GM12872 (cell line): ENCODE results near the gene ALDH1L2.

Source experiments
- TF ChIP-seq, protein P1 (sequence below): IDR thresholded peaks from 3 replicates; pipeline ENCODE4 v1.5.1; 2011; ENCODE audit warnings: low read depth, mild to moderate bottlenecking, low read length, moderate library complexity; ENCODE audit not compliant: insufficient read depth

ALDH1L2 gene

DNA sequence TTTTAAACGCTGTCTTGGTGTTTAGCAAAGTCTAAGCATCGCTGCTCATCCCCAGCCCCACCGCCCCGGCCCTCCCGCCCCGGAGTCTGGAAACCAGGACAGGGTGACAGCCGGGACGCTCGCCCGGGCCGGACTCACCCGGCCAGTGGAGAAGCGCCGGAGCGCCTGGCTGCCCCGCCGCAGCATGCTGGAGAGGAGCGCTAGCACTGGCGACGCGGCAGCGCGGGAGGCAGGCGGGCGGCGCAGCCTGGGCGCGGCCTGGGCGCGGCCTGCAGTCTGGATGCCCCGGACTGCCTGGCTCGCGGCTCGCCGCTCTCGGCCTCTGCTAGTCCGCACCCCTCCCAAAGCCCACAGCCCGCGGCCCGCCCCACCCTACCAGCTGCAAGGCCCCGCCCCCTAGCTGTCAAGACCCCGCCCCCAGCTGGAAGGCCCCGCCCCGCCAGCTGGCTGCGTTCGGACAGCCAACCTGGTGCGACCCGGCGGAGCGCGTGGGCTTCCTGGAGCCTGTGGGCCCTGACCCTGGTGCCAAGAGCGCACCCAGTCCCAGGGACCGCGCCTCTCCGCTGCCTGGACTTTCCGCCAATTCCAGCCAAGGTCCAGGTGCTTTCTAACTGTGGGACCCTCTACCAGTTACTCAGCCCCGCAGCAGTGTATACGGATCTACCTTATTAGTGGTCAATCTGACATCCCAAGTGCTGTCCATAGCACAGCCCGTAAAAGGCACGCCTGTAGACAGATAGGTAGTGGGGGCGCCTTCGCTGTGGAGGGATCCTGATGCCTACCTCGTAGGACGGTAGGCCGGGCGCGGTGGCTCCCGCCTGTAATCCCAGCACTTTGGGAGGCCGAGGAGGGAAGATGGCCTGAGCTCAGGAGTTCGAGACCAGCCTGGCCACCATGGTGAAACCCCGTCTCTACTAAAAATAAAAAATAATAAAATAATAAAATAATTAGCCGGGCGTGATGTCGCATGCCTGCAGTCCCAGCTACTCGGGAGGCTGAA, at the start of gene ALDH1L2:
Gene ALDH1L2 (minus strand): TSS at position 208 of the 1,000 bp plus-strand sequence. CDS start 22 bp downstream, at position 186.
- TF ChIP-seq, protein P1, sequence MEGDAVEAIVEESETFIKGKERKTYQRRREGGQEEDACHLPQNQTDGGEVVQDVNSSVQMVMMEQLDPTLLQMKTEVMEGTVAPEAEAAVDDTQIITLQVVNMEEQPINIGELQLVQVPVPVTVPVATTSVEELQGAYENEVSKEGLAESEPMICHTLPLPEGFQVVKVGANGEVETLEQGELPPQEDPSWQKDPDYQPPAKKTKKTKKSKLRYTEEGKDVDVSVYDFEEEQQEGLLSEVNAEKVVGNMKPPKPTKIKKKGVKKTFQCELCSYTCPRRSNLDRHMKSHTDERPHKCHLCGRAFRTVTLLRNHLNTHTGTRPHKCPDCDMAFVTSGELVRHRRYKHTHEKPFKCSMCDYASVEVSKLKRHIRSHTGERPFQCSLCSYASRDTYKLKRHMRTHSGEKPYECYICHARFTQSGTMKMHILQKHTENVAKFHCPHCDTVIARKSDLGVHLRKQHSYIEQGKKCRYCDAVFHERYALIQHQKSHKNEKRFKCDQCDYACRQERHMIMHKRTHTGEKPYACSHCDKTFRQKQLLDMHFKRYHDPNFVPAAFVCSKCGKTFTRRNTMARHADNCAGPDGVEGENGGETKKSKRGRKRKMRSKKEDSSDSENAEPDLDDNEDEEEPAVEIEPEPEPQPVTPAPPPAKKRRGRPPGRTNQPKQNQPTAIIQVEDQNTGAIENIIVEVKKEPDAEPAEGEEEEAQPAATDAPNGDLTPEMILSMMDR = no peak

DNA sequence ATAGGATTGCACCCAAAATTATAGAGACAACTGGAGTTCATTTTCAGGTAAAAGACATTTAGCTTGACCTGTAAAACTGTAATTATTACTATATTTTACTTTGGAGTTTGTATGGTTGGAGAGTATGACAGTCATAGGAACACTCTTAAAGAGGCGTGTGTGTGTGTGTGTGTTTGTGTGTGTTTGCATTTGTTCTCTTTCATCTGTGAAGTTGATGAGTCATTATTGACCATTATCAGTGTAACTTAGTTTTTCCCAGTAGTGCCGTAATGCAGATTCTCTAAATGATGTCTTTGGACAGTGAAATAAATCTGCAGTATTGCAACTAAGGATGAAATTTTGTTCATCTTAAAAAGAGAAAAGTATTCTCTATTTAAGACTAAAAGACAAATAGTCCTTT, 36.3 kb upstream of the ALDH1L2 start:
- TF ChIP-seq, protein P1 = no peak

DNA sequence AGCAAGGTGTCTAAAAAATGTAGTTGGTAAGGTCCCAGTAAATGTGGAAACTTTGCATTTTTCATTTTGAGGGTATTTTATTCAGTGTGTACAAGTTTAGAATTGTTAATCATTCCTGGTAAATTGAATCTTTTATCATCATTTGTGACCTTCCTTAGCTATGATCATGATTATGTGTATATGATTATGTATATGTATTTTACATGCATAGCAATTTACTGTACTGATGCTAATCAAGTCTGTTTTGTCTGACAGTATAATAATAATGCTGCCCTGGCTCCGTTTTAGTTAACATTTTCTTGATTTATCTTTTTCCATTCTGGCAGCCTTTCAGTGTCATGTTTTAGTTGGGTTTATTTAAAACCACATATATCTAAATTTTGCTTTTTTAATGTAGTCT, 32.7 kb upstream of the ALDH1L2 start:
- TF ChIP-seq, protein P1 = no peak

DNA sequence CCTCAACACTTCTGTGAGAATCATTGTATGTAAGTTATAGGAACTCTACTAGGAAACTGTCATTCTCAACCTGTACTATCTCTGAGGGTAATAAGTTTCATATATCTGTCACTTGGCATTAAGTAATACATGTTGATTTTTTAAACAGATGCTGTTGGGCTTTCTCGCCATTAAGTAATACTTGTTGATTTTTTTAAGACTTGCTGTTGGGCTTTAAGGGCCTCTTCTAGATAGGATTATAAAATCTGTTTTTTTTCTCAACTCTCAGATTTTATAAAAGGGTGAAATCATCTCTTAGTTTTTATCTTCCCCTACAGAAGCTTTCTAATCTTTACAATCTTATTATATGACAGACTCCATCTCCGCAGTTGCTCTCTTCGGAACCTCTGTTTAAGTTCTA, 28.8 kb upstream of the ALDH1L2 start:
- TF ChIP-seq, protein P1 = no peak

DNA sequence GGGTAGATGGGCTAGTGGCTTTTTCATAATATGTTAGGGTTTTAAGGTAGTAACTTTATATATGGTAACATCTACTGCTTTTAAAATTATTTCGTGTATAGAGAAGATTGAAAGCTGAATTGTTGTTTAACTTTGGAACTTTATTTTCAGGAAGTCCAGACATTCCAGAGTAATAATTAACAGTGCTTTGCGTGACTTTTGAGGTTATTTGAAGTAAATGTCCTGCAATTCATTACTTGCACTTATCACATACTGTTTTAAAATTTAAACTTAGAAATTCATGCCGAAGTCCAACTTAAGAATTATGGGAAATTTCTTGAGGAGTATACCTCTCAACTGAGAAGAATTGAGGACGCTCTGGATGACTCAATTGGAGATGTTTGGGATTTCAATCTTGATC, 26.6 kb upstream of the ALDH1L2 start:
- TF ChIP-seq, protein P1 = no peak

DNA sequence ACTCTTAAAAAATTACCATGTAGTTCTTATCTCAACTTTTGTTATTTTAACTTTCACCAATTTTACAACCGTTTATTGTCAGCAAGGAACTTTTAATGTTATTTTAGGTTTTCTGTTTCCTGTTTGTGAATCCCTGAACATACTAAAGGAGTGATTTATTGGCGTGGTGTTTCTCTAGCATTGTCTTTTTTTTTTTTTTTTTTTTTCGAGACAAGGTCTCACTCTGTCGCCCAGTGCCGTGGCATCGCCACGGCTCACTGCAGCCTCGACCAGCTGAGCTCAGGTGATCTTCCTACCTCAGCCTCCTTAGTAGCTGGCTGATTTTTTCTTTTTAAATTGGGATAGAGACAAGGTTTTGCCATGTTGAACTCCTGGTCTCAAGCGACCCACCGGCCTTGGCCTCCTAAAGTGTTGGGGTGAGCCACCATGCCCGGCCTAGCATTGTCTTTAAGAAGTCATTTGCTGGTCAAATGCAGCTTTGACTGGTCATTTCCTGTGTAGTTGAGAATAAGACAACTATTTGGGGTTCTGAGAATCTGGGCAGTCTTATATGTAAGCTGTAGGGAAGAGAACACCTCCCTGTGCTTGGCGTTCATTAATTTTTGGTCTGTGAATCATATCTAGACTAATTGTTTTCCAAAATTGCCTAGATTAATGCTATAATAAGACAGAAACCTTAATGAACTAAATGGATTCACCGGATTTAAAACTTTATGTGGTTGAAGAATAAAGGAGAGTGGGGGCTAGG, 25.4 kb upstream of the ALDH1L2 start:
- TF ChIP-seq, protein P1 = no peak
